DMS79 treated with DMSO at 0.1 percent for 48 hours (cell line): Measurements from ENCODE around the gene SPTA1.

ENCODE experiments used
- DNase-seq: peaks from one replicate; lab custom pipeline; 2025; lab: John Stamatoyannopoulos, UW

Gene SPTA1

GRCh38 chr1:158685085-158685484 is 1.4 kb downstream of the SPTA1 start:
- DNase-seq, result no peak

DNA sequence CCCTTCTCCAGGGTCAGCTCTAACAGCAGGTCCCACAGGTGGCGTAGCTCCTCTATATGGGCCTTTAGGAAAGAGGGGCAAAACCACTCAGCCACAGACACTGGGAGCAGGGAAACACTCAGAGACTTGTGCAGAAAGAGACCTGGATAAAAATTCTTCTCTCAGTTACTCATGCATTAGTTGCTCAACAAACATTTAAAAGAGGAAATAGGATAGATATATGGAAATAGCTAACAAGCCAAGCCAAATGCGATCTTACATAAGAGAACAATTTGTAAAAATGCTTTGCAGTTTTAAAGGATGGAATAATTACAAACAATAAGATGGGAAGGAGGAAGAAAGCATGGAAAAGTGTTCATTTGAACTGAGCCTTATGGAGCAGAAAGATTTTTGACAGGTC is 4.9 kb downstream of the SPTA1 start:
- DNase-seq, result no peak

DNA sequence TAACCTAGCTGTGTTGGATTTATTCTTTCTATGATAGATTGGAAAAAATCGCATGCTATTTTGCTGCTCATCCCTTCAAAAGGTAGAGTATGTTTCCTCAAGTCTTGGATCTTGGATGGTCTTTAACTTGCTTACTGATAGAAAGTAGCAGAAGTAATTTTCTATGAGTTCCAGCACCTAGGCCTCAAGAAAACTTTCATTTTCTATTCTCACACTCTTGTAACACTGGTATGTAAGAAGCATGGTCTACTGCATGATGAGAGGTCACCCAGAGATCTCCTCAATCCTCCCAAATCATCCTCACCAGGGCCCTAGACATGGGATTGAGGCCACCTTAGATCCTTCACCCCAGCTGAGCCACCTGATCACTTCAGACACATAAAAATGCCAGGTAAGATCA is 7.2 kb downstream of the SPTA1 start:
- DNase-seq, result no peak

GRCh38 chr1:158675563-158676323 is 10.8 kb downstream of the SPTA1 start:
- DNase-seq, result no peak

DNA sequence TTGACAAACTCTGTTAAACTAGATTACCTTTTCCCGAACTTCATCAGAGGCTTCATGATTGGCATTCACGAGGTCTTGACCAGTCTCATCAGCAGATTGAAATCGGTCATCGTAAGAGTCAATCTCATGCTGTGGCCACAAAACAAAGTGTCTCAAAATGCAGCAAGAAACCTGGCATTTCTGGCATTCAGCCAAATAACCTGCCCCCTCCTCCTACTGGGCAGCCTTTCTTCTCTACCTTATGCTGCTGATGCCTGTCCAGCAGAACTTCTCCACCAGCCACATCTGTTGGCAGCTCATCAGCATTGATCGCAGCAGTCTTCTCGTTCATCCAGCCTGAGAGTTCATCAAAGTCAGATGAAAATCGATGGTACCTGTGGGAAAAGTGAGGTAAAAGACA is 12.2 kb downstream of the SPTA1 start:
- no peak for DNase-seq

- DNase-seq, result no peak
These were observed 20.5 kb downstream of the SPTA1 start for GRCh38 chr1:158666037-158666436.

DNA sequence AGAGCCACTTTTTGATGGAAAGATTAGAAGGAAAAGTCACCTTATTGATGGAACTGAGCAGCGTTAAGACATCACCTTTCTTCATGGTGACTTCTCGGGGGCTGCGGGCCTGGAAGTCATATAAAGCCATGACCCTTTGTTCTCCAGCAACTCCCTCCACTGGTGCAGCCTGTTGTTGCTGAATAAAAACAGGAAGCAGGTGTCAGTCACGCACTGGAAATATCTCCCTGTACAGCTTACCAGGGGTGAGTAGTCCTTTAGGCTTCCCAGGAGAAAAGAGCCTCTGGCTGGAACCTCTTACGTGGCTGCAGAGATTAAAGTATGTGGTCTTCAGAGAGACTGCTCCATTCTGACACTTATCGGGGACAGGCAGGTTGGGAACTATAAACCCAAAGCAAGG is 31.9 kb downstream of the SPTA1 start:
- DNase-seq, result no peak

DNA sequence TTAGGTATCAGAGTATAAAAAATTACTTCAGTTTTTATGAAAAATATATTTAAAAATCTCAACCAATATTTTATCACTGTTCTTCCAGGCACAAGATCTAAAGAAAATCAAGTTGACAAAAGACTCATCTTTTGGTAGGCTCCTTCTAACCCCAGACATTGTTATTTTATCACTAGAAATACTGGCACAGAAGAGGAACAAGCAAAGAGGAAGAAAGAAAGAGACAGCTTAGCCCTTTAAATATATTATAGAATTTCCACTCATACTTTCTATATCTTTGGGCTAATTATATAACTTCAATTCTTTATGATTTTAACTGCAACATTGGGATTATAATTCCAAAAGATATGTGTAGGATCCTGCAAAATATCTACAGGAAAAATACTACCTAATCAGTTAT is 32.4 kb downstream of the SPTA1 start:
- DNase-seq, result no peak

DNA sequence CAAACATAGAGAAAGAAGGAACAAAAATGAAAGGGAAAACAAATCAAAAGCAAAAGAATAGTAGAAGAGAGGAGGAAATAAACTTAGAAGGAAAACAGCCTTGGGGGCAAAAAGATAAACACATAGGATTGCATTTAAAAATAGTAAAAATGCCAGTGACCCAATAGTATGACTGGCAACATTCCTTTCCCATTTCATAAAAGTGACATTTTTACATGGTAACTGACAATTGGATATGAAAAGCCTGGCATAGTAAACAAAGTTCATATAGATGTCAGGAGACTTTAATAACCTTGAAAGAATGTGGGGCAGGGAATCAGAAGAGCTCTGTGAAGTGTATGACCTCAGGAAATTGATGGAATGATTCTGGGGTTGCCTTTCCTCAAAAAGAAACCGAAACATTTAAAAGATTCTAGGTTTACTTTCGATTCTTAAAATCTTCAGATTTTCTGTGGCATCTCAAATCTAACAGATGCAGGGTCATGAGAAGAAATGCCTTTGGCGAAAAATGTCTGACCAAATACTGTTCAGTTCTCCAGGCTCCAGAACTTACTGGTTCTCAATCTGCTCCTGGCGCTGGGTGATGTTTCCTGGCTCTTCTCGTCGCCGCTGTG is 33.7 kb downstream of the SPTA1 start:
- no peak for DNase-seq

DNA sequence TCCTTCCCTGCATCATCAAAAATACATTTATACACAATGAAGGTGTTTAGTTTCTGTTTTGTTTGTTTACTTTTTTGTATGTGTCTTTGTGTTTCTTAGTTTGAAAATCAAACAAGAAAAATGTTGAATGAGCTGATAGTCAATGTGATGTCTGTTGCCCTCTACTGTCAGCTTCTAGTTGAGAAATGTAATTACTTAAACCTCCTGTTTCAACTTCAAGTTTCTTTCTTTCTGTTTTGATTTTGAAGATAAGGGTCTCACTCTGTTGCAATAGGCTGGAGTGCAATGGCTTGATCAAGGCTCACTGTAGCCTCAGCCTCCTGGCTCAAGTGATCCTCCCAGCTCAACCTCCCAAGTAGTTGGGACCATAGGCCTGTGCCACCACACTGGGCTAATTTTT is 37.5 kb downstream of the SPTA1 start:
- no peak for DNase-seq

GRCh38 chr1:158646465-158646864 is 40.0 kb downstream of the SPTA1 start:
- DNase-seq, result no peak

GRCh38 chr1:158644449-158644848 is 42.1 kb downstream of the SPTA1 start:
- no peak for DNase-seq

- no peak for DNase-seq
These were observed 47.6 kb downstream of the SPTA1 start for GRCh38 chr1:158638904-158639303.

- DNase-seq, result no peak
These were observed 48.4 kb downstream of the SPTA1 start for GRCh38 chr1:158638146-158638545.

DNA sequence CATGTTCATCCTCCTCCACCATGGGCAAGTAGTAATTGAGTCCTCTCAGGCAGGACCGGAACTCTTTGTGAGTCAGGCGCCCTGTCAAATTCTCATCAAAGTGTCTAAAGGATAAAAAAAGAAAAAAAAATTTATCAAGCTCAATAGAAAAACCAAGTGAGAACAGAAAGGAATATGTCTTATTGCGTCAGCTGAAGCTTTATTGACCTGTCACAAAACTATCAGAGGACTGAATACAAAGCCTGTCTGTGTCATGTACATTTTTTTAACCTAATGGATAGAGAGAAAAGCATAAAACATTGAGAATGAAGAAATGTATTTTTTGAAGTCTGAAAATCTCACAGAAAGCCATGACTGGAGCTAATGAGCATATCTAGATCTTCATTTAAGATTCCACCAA is 72.8 kb downstream of the SPTA1 start:
- DNase-seq, result no peak

GRCh38 chr1:158611916-158612315 is 74.6 kb downstream of the SPTA1 start:
- no peak for DNase-seq

DNA sequence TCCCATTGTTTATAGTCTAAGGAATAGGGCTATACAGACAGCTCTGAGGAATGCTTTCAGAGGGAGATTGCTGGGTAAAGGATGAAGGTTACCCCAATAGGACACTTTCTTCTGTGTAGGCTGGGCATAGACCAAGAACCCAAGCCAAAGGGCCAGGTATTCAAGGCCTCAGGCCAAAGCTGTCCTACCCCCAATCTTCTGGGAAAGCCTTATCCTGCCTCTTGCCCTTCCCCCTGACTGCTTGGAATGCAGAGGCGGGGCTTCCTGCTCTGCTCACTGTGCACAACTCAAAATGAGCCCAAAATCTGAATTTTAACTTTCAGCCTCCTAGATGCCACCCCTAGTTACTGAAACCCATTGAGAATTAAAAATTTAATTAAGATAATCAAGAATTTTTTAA is 79.2 kb downstream of the SPTA1 start:
- DNase-seq, result no peak

DNA sequence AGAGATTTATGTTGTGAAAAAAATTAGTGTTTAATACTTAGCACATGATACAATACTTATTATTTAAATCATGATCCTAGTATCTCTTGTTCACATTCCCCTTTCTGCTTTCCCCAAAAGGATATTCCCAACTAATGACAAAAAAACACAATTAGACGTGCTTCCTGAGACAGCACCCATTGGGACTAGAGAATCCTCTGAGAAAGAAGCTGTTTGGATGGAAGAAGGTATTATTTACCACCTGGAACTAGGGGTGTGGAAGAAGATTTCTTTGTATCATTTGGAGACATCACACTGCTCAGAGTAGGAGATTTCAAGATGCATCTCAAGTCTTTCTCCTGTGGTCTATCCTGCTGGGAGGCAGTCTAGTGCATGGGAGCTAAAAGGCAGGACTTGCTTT is 81.5 kb downstream of the SPTA1 start, which contains the start of gene OR10Z1:
Gene OR10Z1, plus strand, starts transcription at position 301 of the 400 bp plus-strand sequence. CDS start 1,171 bp downstream, outside the sequence.
- no peak for DNase-seq

DNA sequence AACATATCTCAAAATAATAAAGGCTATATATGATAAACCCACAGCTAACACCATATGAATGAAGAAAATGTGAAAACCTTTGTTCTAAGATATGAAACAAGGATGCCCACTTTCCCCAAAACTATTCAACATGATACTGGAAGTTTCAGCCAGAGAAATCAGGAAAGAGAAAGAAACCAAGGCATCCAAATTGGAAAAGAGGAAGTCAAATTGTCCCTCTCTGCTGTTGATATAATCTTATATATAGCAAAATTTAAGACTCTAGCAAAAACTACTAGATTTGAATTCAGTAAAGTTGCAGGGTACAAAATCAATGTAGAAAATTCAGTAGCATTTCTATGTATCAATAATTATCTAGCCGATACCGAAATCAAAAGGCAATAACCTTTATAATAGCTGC is 85.8 kb downstream of the SPTA1 start:
- DNase-seq, result no peak

- DNase-seq, result no peak
These were observed 99.6 kb downstream of the SPTA1 start for GRCh38 chr1:158586942-158587341.

GRCh38 chr1:158583962-158584361 is 102.6 kb downstream of the SPTA1 start:
- DNase-seq, result no peak

- DNase-seq, result no peak
These were observed 106.8 kb downstream of the SPTA1 start, which contains the start of gene OR10X1 for GRCh38 chr1:158579733-158580132. Gene OR10X1 (minus strand): TSS chr1:158579899. CDS start chr1:158579899, 0 bp downstream.

DNA sequence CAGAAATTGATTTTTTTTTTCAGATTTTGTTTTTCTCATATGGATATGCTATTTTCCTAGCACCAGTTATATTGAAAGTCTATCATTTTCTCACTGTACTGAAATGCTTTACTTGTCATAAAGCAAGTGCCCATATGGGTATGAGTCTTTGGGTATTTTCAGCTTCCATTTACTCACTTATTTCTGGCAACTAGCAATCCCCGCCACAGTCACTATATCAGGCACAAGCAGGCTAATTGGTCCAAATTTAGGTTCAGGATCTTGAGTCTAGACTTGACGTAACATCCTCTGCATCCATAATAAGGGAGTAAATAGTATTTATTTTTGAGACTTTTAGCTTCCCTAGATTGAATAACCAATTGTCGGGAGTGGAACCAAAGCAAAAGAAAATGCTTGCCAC is 109.0 kb downstream of the SPTA1 start:
- no peak for DNase-seq

DNA sequence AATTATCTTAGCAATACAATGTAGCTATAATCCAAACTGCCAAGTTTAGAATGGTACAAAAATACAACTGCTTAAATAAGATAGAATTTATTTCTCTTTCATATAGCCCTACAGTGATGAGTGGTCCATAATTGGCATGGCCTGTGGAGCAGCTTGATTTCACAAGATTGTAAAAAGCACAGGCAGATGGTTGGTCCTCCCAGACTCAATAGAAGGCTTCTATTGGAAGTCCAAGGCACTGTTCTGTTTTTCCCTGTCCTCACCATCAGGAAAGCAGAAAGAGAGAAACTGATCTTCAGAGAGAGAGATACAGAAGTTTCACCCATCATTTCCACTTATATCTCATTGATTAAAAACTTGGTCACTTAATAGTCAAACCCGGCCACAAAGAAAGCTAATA is 114.3 kb downstream of the SPTA1 start:
- DNase-seq, result no peak
